Activated CD4-positive, alpha-beta memory T cell treated with anti-CD3 and anti-CD28 coated beads, Interleukin-2, amount 10 ng/mL, durations not matched to agents 7 days and 5 days (primary cell): ENCODE data around the gene GYS2. TPM values are rescaled to one million over a fixed set of nuclear protein-coding genes. Genes with fewer than 3 reads are reported as not detected.

Source experiments
- CTCF ChIA-PET: fragments of 350-600 bp; sonication (Branson Sonifier 250); formaldehyde crosslinking; loops from one replicate; lab custom pipeline; 2021; ENCODE audit warnings: antibody characterized with exemption, inconsistent platforms; lab: Charles Lee
- POLR2A ChIA-PET: fragments of 350-600 bp; sonication (Branson Sonifier 250); formaldehyde crosslinking; loops from one replicate; lab custom pipeline; 2021; ENCODE audit warnings: antibody characterized with exemption; lab: Charles Lee
- DNase-seq: peaks from one replicate; pipeline ENCODE4 v3.0.0-alpha.2; 2020
- H3K27ac Mint-ChIP-seq: one replicate; pipeline ENCODE4 v1.8.0; 2021; ENCODE audit warnings: mild to moderate bottlenecking, mixed read lengths
- H3K27me3 Mint-ChIP-seq: one replicate; pipeline ENCODE4 v1.8.0; 2021; ENCODE audit warnings: mixed read lengths
- H3K36me3 Mint-ChIP-seq: one replicate; pipeline ENCODE4 v1.8.0; 2021; ENCODE audit warnings: low read depth, mixed read lengths
- H3K4me1 Mint-ChIP-seq: one replicate; pipeline ENCODE4 v1.8.0; 2021; ENCODE audit warnings: mixed read lengths
- H3K4me3 Mint-ChIP-seq: one replicate; pipeline ENCODE4 v1.8.0; 2021; ENCODE audit warnings: mild to moderate bottlenecking, mixed read lengths
- H3K9me3 Mint-ChIP-seq: one replicate; pipeline ENCODE4 v1.8.0; 2021; ENCODE audit warnings: mixed read lengths
- total RNA-seq, 2 experiments: library from RNA; stranded (reverse); gene quantifications; one replicate each; pipeline ENCODE4 v1.2.3, GENCODE V29; 2021

Gene GYS2
- total RNA-seq, 2 experiments from 2014 or later: not detected

DNA sequence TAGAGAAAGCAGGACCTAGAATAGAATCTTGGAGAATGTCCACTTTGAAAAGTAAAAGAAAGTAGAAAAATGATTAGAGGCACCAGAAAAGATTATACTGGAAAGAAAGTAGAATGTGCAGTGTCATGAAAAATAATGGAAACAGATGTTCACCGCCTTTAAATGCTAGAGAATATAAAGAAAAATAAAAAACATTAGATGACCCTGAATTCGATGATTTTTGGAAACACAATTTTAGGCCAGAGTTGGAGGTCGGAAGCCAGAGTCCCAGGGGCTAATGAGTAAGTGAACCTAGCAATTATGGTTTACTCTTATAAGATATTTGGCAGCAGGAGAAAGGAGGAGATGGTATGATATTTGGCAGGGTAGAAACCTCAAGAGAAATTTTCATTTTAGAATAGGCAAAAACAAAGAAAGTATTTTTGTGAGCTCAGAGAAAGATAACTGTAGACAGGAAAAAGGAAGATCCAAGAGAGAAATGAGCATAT, 37.7 kb downstream of the GYS2 start:
- peaks cover 3% of the 10 kb centered on the region for H3K4me1 Mint-ChIP-seq
- H3K4me3 Mint-ChIP-seq: no peak overlapping the region
- CTCF ChIA-PET: interaction anchor here (0.7 kb wide), 1 partner anchor 54 kb away, joined by 3 read pairs; no protein-coding TSS in a partner anchor
- no peaks in the 10 kb centered on the region for H3K9me3 Mint-ChIP-seq
- no peak overlapping the region for H3K27ac Mint-ChIP-seq
- no peak for DNase-seq
- POLR2A ChIA-PET: no interaction called here
- no peaks in the 10 kb centered on the region for H3K36me3 Mint-ChIP-seq
- no peaks in the 10 kb centered on the region for H3K27me3 Mint-ChIP-seq

DNA sequence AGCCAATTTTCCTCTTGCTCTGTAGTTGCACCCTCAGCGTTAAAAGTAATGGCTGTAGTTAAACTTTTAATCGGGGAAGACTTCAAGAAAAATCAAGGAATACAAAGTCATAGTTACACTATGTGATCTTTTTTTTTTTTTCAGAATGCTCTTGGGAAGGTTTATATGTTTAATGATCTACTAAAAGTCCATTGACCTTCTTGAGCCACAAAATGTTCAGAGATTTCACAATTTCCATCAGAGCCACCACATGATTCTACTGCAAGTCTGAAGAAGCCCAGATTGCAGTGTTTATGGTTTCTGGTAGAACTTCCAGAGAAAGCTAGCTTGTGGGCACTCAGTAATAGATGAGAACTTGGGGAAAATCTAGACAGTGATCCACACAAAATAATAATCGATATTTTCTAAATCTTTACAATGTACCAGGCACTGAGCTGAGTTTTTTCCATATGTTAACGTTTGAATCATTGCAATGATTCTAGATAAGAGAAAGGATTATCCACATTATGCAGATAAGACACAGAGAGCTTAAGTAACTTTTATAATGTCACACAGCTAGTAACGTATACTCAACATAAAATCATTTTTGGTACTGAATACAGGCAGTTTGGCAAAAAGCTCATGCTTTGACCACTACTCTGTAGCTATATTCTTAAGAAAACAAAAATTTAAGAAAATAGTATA, 38.3 kb downstream of the GYS2 start:
- H3K9me3 Mint-ChIP-seq: no peaks in the 10 kb centered on the region
- no peak for DNase-seq
- H3K4me3 Mint-ChIP-seq: no peak overlapping the region
- no peaks in the 10 kb centered on the region for H3K27me3 Mint-ChIP-seq
- ChIA-PET CTCF (interaction anchor here (1.7 kb wide), 1 partner anchor 114 kb away, joined by 5 read pairs; no protein-coding TSS in a partner anchor), POLR2A (no interaction called here)
- H3K27ac Mint-ChIP-seq: no peak overlapping the region
- peaks cover 3% of the 10 kb centered on the region for H3K4me1 Mint-ChIP-seq
- no peaks in the 10 kb centered on the region for H3K36me3 Mint-ChIP-seq

- Mint-ChIP-seq H3K27ac (no peak overlapping the region), H3K36me3 (no peaks in the 10 kb centered on the region), H3K9me3 (no peaks in the 10 kb centered on the region), H3K27me3 (no peaks in the 10 kb centered on the region), H3K4me3 (no peak overlapping the region), H3K4me1 (peaks cover 16% of the 10 kb centered on the region)
- DNase-seq: no peak
- CTCF ChIA-PET: interaction anchor here (0.7 kb wide), 1 partner anchor 20 kb away, joined by 3 read pairs; no protein-coding TSS in a partner anchor
- POLR2A ChIA-PET: no interaction called here
These were observed 41.8 kb downstream of the GYS2 start for GRCh38 chr12:21562859-21563258.

DNA sequence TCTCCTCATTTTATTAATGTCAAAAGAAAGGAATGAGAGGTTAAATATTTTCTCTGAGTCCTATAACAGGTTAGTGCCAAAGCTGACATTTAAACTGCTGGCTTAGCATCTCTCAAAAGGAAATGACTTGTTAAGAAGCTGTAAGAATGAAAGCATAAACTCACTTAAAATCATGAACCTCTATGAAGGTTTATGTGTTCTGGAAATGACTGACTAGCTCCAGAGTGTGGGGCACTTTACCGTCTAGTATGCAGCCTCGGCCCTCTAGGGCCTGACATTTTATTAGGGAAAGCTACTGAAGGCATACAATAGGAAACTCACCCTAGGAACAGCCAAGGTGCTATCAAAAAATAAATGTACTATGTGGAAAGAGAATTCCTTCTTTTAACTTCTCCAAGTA, 43.5 kb downstream of the GYS2 start:
- Mint-ChIP-seq H3K4me3 (no peak overlapping the region), H3K36me3 (no peaks in the 10 kb centered on the region), H3K27me3 (no peaks in the 10 kb centered on the region), H3K27ac (peak overlapping the region; percentile 5), H3K4me1 (peaks cover 16% of the 10 kb centered on the region), H3K9me3 (no peaks in the 10 kb centered on the region)
- CTCF ChIA-PET: interaction anchor here (1.2 kb wide), 1 partner anchor 119 kb away, joined by 6 read pairs; no protein-coding TSS in a partner anchor
- no peak for DNase-seq
- POLR2A ChIA-PET: interaction anchor here (1.8 kb wide), 2 partner anchors 60 to 96 kb away, joined by 6 to 7 read pairs; partner anchors contain the start of genes GOLT1B, LDHB and RECQL

GRCh38 chr12:21559855-21560569, 44.6 kb downstream of the GYS2 start:
- H3K4me1 Mint-ChIP-seq: peaks cover 16% of the 10 kb centered on the region
- H3K4me3 Mint-ChIP-seq: no peak overlapping the region
- no peak for DNase-seq
- peak overlapping the region; percentile 12 for H3K27ac Mint-ChIP-seq
- H3K27me3 Mint-ChIP-seq: no peaks in the 10 kb centered on the region
- H3K9me3 Mint-ChIP-seq: no peaks in the 10 kb centered on the region
- no peaks in the 10 kb centered on the region for H3K36me3 Mint-ChIP-seq
- POLR2A ChIA-PET: interaction anchor here (1.3 to 1.8 kb wide), 2 partner anchors 58 to 98 kb away, joined by 7 read pairs; partner anchors contain the start of genes GOLT1B, LDHB and RECQL
- CTCF ChIA-PET: interaction anchor here (0.8 kb wide), 1 partner anchor 15 kb away, joined by 3 read pairs; no protein-coding TSS in a partner anchor

DNA sequence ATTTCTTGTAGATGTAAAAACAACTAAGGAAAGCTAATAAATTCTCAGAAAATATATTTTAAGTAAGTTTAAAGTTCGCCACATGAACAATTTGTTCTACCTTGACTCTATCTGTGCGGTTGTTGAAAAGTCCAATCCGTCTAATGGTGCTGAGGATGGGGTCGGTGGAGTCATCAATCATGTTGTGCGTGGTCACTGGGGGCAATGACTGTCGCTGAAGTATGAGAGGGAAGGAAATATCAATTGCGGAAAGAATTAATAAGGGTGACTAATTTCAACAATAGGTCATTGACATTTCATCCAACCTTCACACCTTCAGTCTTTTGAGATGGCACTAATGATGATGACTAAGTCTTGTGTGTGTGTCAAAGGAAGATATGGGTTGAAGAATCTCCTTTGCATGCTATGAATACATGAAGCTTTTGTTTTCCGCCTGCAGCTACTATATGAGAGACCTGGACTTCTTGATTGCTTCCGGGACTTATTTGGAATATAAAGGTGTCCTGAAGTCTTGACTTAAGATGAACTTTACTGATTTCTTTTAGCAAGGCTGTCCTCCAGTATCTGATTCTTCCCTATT, 46.5 kb downstream of the GYS2 start:
- Mint-ChIP-seq H3K36me3 (no peaks in the 10 kb centered on the region), H3K27ac (no peak overlapping the region), H3K9me3 (no peaks in the 10 kb centered on the region), H3K4me3 (no peak overlapping the region), H3K4me1 (peaks cover 16% of the 10 kb centered on the region), H3K27me3 (no peaks in the 10 kb centered on the region)
- CTCF ChIA-PET: no interaction called here
- POLR2A ChIA-PET: no interaction called here
- no peak for DNase-seq

GRCh38 chr12:21553329-21553675, 51.3 kb downstream of the GYS2 start:
- H3K4me1 Mint-ChIP-seq: no peaks in the 10 kb centered on the region
- no peaks in the 10 kb centered on the region for H3K9me3 Mint-ChIP-seq
- no peaks in the 10 kb centered on the region for H3K27me3 Mint-ChIP-seq
- DNase-seq: no peak
- no peak overlapping the region for H3K4me3 Mint-ChIP-seq
- no peaks in the 10 kb centered on the region for H3K36me3 Mint-ChIP-seq
- ChIA-PET POLR2A (no interaction called here), CTCF (no interaction called here)
- H3K27ac Mint-ChIP-seq: no peak overlapping the region

DNA sequence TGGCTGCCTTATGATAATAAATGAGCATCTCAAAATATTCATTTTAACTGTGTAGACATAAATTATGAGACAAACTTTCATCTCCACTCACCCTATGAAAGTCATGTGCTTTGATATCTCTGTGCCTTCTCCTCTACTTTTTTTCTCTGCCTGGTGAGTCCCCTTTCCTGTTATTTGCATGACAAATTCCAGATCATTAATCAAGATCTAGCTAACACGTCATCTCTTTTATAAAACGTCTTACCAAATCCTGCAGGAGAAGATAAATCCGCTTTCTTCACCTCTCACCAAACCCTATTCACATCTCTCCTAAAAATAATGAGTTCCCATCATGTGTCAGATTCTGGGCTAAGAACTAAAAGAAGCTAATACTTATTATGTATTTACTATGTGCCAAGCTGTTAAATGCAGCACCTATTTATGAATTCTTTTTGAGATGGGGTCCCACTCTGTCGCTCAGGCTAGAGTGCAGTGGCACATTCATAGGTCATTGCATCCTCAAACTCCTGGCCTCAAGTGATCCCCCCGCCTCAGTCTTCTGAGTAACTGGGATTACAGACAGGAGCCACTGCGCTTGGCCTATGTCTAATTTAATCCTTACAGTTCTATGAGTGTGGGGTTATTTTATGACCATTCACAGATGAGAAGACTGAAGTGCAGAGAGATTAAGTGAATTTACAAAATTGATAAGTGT, 51.9 kb downstream of the GYS2 start:
- no peaks in the 10 kb centered on the region for H3K36me3 Mint-ChIP-seq
- ChIA-PET CTCF (no interaction called here), POLR2A (no interaction called here)
- DNase-seq: no peak
- no peaks in the 10 kb centered on the region for H3K27me3 Mint-ChIP-seq
- no peak overlapping the region for H3K27ac Mint-ChIP-seq
- H3K4me1 Mint-ChIP-seq: no peaks in the 10 kb centered on the region
- H3K4me3 Mint-ChIP-seq: no peak overlapping the region
- no peaks in the 10 kb centered on the region for H3K9me3 Mint-ChIP-seq

DNA sequence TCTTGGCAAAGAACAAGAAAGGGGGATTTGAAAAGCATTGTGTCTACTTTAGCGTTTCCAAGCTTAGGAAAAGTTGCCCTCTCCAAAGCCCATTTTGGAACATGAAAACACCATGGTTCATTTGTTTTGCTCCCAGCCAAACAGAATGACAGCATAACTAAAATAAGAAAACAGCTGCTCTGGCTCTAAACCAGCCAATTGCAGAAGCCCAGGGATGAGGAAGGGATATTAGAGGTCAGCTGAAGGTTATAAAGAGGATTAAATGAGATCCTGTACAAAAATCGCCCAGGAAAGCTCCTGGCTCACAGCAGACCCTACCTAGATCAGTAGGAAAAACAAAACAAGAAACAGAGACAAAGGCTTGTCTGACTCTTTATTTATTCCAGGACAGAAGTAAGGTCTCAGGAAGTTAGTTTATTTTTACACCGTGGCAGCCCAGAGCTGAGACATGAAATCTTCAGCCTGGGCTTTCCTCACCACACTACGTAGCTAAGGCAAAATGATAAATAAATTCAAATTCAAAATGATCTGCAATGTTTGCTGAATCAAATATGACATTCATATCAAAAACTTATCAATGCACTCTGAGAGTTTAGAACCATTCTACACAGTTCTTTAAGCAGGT, 52.7 kb downstream of the GYS2 start:
- no peaks in the 10 kb centered on the region for H3K4me1 Mint-ChIP-seq
- ChIA-PET POLR2A (no interaction called here), CTCF (interaction anchor here (0.6 kb wide), 1 partner anchor 190 kb away, joined by 3 read pairs; no protein-coding TSS in a partner anchor)
- no peak overlapping the region for H3K27ac Mint-ChIP-seq
- H3K9me3 Mint-ChIP-seq: no peaks in the 10 kb centered on the region
- H3K36me3 Mint-ChIP-seq: no peaks in the 10 kb centered on the region
- no peak for DNase-seq
- H3K27me3 Mint-ChIP-seq: no peaks in the 10 kb centered on the region
- no peak overlapping the region for H3K4me3 Mint-ChIP-seq

DNA sequence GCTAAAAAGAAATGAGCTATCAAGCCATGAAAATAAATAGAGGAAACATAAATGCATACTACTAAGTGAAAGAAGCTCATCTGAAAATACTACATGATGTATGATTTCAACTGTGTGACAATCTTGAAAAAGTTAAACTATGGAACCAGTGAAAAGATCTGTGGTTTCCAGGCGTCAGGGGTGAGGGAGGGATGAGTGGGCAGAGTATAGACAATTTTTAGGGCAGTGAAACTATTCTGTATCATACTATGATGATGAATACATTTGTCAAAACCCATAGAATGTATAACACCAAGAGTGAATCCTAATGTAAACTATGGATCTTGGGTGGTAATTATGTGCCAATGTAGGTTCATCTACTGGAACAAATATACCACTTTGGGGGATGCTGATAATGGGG, 57.2 kb downstream of the GYS2 start:
- H3K4me3 Mint-ChIP-seq: no peak overlapping the region
- no peaks in the 10 kb centered on the region for H3K9me3 Mint-ChIP-seq
- no peaks in the 10 kb centered on the region for H3K36me3 Mint-ChIP-seq
- CTCF ChIA-PET: no interaction called here
- no peaks in the 10 kb centered on the region for H3K27me3 Mint-ChIP-seq
- POLR2A ChIA-PET: no interaction called here
- no peak for DNase-seq
- H3K4me1 Mint-ChIP-seq: no peaks in the 10 kb centered on the region
- H3K27ac Mint-ChIP-seq: no peak overlapping the region

GRCh38 chr12:21546716-21547115, 57.9 kb downstream of the GYS2 start:
- no peaks in the 10 kb centered on the region for H3K27me3 Mint-ChIP-seq
- DNase-seq: no peak
- no peak overlapping the region for H3K27ac Mint-ChIP-seq
- H3K9me3 Mint-ChIP-seq: no peaks in the 10 kb centered on the region
- H3K36me3 Mint-ChIP-seq: no peaks in the 10 kb centered on the region
- no peaks in the 10 kb centered on the region for H3K4me1 Mint-ChIP-seq
- no peak overlapping the region for H3K4me3 Mint-ChIP-seq
- CTCF ChIA-PET: no interaction called here
- POLR2A ChIA-PET: no interaction called here

- ChIA-PET POLR2A (no interaction called here), CTCF (no interaction called here)
- no peaks in the 10 kb centered on the region for H3K9me3 Mint-ChIP-seq
- no peak overlapping the region for H3K4me3 Mint-ChIP-seq
- DNase-seq: no peak
- no peaks in the 10 kb centered on the region for H3K36me3 Mint-ChIP-seq
- H3K27me3 Mint-ChIP-seq: no peaks in the 10 kb centered on the region
- H3K27ac Mint-ChIP-seq: no peak overlapping the region
- no peaks in the 10 kb centered on the region for H3K4me1 Mint-ChIP-seq
These were observed 59.1 kb downstream of the GYS2 start for GRCh38 chr12:21545557-21545956.
